Activated T-helper 1 cell treated with anti-CD3 and anti-CD28 coated beads, Interleukin-12 subunit alpha, Interleukin-12 subunit beta, Interleukin-2, Interleukin-4 antibody, amounts not matched to agents 30 ng/mL and 10 ng/mL and 1 ng/mL, durations not matched to agents 14 hours and 24 hours and 36 hours (primary cell): ENCODE measurements around the gene GADL1. TPM values are rescaled to one million over a fixed set of nuclear protein-coding genes. Genes with fewer than 3 reads are reported as not detected.

Experiments
- DNase-seq: peaks from one replicate; pipeline ENCODE4 v3.0.0; 2021; ENCODE audit warnings: low spot score
- H3K27ac Mint-ChIP-seq: one replicate; pipeline ENCODE4 v1.8.0; 2021; ENCODE audit warnings: mild to moderate bottlenecking, mixed read lengths
- H3K27me3 Mint-ChIP-seq: one replicate; pipeline ENCODE4 v1.8.0; 2022; ENCODE audit warnings: mild to moderate bottlenecking, moderate library complexity, mixed read lengths; ENCODE audit not compliant: insufficient read depth
- H3K36me3 Mint-ChIP-seq: one replicate; pipeline ENCODE4 v1.8.0; 2021; ENCODE audit warnings: low read depth, mixed read lengths
- H3K4me1 Mint-ChIP-seq: one replicate; pipeline ENCODE4 v1.8.0; 2021; ENCODE audit warnings: low read depth, mixed read lengths
- H3K4me3 Mint-ChIP-seq: one replicate; pipeline ENCODE4 v1.8.0; 2021; ENCODE audit warnings: mild to moderate bottlenecking, moderate library complexity, mixed read lengths
- H3K9me3 Mint-ChIP-seq: one replicate; pipeline ENCODE4 v1.8.0; 2021; ENCODE audit warnings: mixed read lengths
- intact Hi-C: fragments of 100-400 bp; cut with micrococcal nuclease; formaldehyde crosslinking; loops from one replicate; pipeline ENCODE4 v1.15.1; 2024
- total RNA-seq: library from RNA; stranded (reverse); gene quantifications from 2 replicates; pipeline ENCODE4 v1.2.3, GENCODE V29; 2022

GADL1 gene
- total RNA-seq, 1 donor from 2014 or later: not detected

DNA sequence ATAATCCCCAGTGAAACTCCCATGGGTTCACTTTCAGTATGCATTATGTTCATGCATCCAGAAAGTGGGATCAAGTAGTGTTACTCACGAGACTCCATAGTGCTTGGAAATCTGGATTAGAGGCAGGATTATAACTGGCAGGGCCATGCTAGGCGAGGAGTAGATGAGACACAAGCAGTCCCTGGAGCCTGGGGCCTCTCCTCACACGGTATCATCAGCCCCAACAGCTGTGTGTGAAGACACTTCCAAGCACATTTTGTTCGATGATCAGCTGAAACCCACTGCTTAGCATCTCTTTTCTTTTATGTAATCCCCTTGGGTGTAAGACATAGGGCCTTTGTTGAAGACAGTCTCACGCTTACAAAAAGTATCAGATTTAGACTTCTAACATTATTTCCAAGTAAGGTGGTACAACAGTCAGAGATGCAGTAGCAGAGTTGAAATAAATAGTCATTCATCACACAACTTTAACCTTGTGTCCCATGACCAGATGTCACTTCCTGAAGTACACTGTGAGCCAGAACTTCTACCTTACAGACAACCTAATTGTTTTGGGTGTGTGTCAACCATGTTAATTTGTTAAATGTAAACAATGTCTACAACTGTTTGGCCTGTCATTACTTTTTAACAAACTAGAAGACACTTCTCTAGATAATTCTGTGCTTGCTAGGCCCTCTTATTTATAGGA is 116.9 kb downstream of the GADL1 start:
- Mint-ChIP-seq H3K36me3 (no peaks in the 10 kb centered on the region), H3K27me3 (peaks cover 9% of the 10 kb centered on the region), H3K9me3 (no peaks in the 10 kb centered on the region), H3K4me1 (no peaks in the 10 kb centered on the region), H3K4me3 (no peak overlapping the region), H3K27ac (no peak overlapping the region)
- intact Hi-C loops: no loop called here
- no peak for DNase-seq

DNA sequence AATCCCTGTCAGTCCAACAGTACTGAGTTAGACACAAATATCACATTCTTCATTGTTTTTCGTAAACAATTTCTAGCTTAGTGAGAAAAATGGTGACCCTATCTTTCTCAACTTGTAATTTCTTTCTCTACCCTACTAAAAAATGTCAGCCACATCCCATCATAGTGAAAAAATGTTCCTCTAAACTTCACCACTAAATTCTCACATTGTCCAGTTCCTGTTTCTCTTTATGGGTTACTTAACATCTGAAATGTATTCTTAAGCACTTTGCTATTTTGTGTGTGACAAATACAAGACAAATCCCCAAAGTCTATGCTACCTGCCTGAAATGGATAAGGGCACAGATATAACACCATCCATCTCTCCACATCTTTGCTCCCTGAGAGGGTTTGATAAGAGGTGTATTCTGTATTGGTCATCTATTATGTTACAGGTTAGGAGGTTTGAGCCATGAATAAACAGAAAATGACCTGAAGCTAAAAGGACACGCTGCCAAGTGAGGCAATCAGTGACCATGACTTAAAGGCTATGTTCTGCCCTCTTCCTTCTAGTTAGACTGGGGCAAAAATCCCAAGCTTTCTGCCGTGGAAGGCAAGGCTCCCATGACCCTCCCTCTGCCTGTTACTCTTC is 118.2 kb downstream of the GADL1 start:
- no peaks in the 10 kb centered on the region for H3K9me3 Mint-ChIP-seq
- no peaks in the 10 kb centered on the region for H3K4me1 Mint-ChIP-seq
- H3K27me3 Mint-ChIP-seq: peaks cover 18% of the 10 kb centered on the region
- no peak overlapping the region for H3K27ac Mint-ChIP-seq
- DNase-seq: no peak
- no peak overlapping the region for H3K4me3 Mint-ChIP-seq
- intact Hi-C loops: no loop called here
- no peaks in the 10 kb centered on the region for H3K36me3 Mint-ChIP-seq

DNA sequence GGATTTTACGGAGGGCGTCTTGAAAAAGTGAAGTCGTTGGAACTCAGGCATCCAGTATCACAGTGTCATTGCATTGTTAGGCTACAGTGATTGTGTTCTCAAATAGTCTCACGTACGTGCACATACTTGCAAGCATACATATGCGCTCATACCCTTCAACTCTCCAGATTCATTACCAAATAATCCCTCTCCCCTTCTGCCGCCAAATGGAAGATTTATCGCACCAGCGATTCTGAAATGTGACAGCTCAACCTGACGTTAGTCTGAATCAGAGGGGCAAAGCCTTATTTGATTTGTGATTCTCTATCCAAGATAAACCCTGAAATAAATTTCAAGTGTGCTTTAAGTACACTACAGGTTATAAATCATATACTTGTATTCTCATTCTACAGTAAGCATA is 119.4 kb downstream of the GADL1 start:
- H3K36me3 Mint-ChIP-seq: no peaks in the 10 kb centered on the region
- H3K27me3 Mint-ChIP-seq: peaks cover 16% of the 10 kb centered on the region
- H3K9me3 Mint-ChIP-seq: no peaks in the 10 kb centered on the region
- H3K4me1 Mint-ChIP-seq: no peaks in the 10 kb centered on the region
- no peak overlapping the region for H3K27ac Mint-ChIP-seq
- no peak overlapping the region for H3K4me3 Mint-ChIP-seq
- intact Hi-C loops: no loop called here
- no peak for DNase-seq

GRCh38 chr3:30774062-30774461 is 120.4 kb downstream of the GADL1 start:
- intact Hi-C loops: no loop called here
- DNase-seq: no peak
- Mint-ChIP-seq H3K4me1 (peaks cover 5% of the 10 kb centered on the region), H3K4me3 (no peak overlapping the region), H3K9me3 (no peaks in the 10 kb centered on the region), H3K27ac (no peak overlapping the region), H3K27me3 (peaks cover 19% of the 10 kb centered on the region), H3K36me3 (no peaks in the 10 kb centered on the region)

DNA sequence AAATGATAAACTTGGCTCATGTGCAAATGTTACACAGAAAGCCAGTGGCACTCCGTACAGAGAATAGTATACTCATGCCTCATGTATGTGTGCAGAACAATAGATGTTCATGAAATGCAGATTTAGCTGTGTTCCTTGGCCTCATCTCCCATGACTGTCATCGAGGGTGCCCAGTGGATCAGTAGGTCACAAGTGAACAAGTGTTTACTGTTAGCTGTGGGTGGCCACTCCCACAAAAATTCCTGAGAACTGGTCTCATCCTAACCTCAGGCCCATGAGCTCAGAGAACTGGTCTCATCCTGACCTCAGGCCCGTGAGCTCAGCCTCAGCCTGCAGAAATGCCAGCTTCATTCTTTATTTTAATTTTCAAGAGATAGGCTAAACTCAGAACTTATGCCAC is 124.1 kb downstream of the GADL1 start:
- no peak for DNase-seq
- Mint-ChIP-seq H3K4me1 (peaks cover 14% of the 10 kb centered on the region), H3K27me3 (peaks cover 22% of the 10 kb centered on the region), H3K4me3 (no peak overlapping the region), H3K27ac (no peak overlapping the region), H3K36me3 (no peaks in the 10 kb centered on the region), H3K9me3 (no peaks in the 10 kb centered on the region)
- intact Hi-C loops: no loop called here

- Mint-ChIP-seq H3K4me1 (peaks cover 14% of the 10 kb centered on the region), H3K36me3 (no peaks in the 10 kb centered on the region), H3K27ac (no peak overlapping the region), H3K4me3 (no peak overlapping the region), H3K9me3 (no peaks in the 10 kb centered on the region), H3K27me3 (peaks cover 20% of the 10 kb centered on the region)
- DNase-seq: peak; percentile 59
- intact Hi-C loops: loop anchor here (1.0 to 5.0 kb wide), 7 partner anchors 158 to 1373 kb away; partner anchors contain the start of gene STT3B
These were observed 125.5 kb downstream of the GADL1 start for GRCh38 chr3:30768703-30769550.

GRCh38 chr3:30768046-30768445 is 126.4 kb downstream of the GADL1 start:
- intact Hi-C loops: loop anchor here (1.0 to 5.0 kb wide), 7 partner anchors 159 to 1374 kb away; partner anchors contain the start of gene STT3B
- Mint-ChIP-seq H3K9me3 (no peaks in the 10 kb centered on the region), H3K27ac (no peak overlapping the region), H3K4me1 (peaks cover 14% of the 10 kb centered on the region), H3K36me3 (no peaks in the 10 kb centered on the region), H3K27me3 (peaks cover 20% of the 10 kb centered on the region), H3K4me3 (no peak overlapping the region)
- DNase-seq: no peak

GRCh38 chr3:30766522-30766921 is 127.9 kb downstream of the GADL1 start:
- no peaks in the 10 kb centered on the region for H3K9me3 Mint-ChIP-seq
- no peak for DNase-seq
- no peak overlapping the region for H3K4me3 Mint-ChIP-seq
- no peak overlapping the region for H3K27ac Mint-ChIP-seq
- peaks cover 8% of the 10 kb centered on the region for H3K27me3 Mint-ChIP-seq
- H3K36me3 Mint-ChIP-seq: no peaks in the 10 kb centered on the region
- H3K4me1 Mint-ChIP-seq: peaks cover 14% of the 10 kb centered on the region
- intact Hi-C loops: loop anchor here (5.0 kb wide), 2 partner anchors 766 to 1376 kb away; partner anchors contain the start of gene STT3B

DNA sequence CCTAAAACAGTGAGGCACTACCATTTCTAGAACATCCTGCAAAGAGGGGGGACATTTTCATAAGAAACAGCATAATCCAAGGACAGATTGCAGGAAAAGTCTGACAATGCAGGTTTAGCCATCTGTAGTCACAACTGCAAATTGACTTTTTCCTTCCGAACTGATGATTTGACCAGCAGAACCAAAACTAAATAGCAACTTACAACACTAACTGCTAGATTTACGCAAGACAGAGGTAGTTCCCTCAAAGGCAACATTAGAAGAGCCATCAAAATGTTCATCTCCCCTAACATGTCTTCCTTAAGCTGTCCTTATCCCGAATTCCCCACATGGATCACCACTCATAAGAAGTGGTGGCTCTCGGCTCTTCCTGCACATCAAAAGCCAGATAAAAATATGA is 129.6 kb downstream of the GADL1 start:
- H3K27ac Mint-ChIP-seq: no peak overlapping the region
- peaks cover 11% of the 10 kb centered on the region for H3K27me3 Mint-ChIP-seq
- no peaks in the 10 kb centered on the region for H3K36me3 Mint-ChIP-seq
- H3K9me3 Mint-ChIP-seq: no peaks in the 10 kb centered on the region
- intact Hi-C loops: loop anchor here (5.0 kb wide), 2 partner anchors 767 to 1377 kb away; partner anchors contain the start of gene STT3B
- DNase-seq: no peak
- H3K4me3 Mint-ChIP-seq: no peak overlapping the region
- peaks cover 14% of the 10 kb centered on the region for H3K4me1 Mint-ChIP-seq

DNA sequence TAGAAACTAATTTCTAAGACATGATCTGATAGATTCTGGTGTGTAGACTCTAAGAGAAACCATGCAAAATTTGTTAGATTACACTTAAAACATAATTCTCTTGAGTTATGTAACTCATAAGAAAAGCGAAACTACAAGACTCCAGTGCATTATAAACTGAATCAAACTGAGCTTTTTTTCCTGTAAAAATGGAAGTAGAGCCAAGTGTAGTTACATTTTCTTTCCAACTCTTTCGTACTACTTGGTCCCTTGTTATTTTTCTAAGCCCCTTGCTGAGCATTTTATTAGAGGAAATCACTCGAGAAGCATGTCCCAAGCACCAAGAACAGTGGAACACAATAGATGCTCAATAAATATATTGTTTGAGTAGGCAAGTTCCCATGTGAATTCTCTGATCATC is 130.2 kb downstream of the GADL1 start:
- Mint-ChIP-seq H3K27me3 (peaks cover 8% of the 10 kb centered on the region), H3K4me3 (no peak overlapping the region), H3K4me1 (peaks cover 9% of the 10 kb centered on the region), H3K36me3 (no peaks in the 10 kb centered on the region), H3K9me3 (no peaks in the 10 kb centered on the region), H3K27ac (no peak overlapping the region)
- no peak for DNase-seq
- intact Hi-C loops: no loop called here

- Mint-ChIP-seq H3K4me1 (no peaks in the 10 kb centered on the region), H3K36me3 (no peaks in the 10 kb centered on the region), H3K27me3 (peaks cover 8% of the 10 kb centered on the region), H3K27ac (no peak overlapping the region), H3K4me3 (no peak overlapping the region), H3K9me3 (no peaks in the 10 kb centered on the region)
- intact Hi-C loops: no loop called here
- no peak for DNase-seq
These were observed 133.1 kb downstream of the GADL1 start for GRCh38 chr3:30761374-30761773.

DNA sequence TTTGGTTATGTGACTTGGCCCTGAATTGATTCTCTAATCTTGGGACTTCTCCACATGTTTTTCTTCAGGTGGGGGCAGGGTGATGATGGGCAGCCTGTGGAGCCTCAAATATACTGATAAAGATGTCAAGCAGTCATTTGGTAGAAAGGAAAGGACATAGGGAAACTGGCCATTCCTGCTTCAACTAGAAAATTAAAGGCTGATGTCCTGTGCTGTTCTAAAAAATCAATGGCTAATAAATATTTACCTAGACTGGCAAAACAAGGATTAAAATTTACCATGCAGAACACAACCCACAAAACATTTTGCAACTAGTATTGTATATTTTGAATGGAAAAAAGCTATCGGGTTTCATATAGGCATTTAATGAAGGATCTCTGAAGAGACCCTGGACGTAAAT is 133.7 kb downstream of the GADL1 start:
- no peaks in the 10 kb centered on the region for H3K36me3 Mint-ChIP-seq
- intact Hi-C loops: no loop called here
- no peak overlapping the region for H3K4me3 Mint-ChIP-seq
- no peak for DNase-seq
- H3K27me3 Mint-ChIP-seq: peaks cover 8% of the 10 kb centered on the region
- no peak overlapping the region for H3K27ac Mint-ChIP-seq
- H3K9me3 Mint-ChIP-seq: no peaks in the 10 kb centered on the region
- no peaks in the 10 kb centered on the region for H3K4me1 Mint-ChIP-seq
